HepG2 (cell line): ENCODE data around the gene SHFL. TPM values are rescaled to one million over a fixed set of nuclear protein-coding genes. Genes with fewer than 3 reads are reported as not detected.

Experiments used
- ATF7-NPFF ChIP-seq: sonication (generic); formaldehyde crosslinking; IDR thresholded peaks from 2 replicates; pipeline ENCODE4 v1.8.1; 2023; ENCODE audit warnings: mild to moderate bottlenecking, low read depth, missing genetic modification reagents, moderate library complexity
- CENPX ChIP-seq: sonication (generic); formaldehyde crosslinking; IDR thresholded peaks from 2 replicates; pipeline ENCODE4 v1.9.0; 2021; ENCODE audit warnings: mild to moderate bottlenecking, missing genetic modification reagents, moderate library complexity
- CSRNP2 ChIP-seq: sonication (generic); formaldehyde crosslinking; conservative IDR thresholded peaks from 2 replicates; pipeline ENCODE4 v1.8.0; 2022; ENCODE audit warnings: low read depth, missing genetic modification reagents
- GATA4 ChIP-seq: sonication (generic); IDR thresholded peaks from 2 replicates; pipeline ENCODE4 v1.6.1; 2016; ENCODE audit warnings: antibody characterized with exemption, low read depth, borderline replicate concordance
- HOMEZ ChIP-seq: IDR thresholded peaks from 2 replicates; pipeline ENCODE4 v1.6.1; 2016; ENCODE audit warnings: low read depth
- KLF6 ChIP-seq: IDR thresholded peaks from 2 replicates; pipeline ENCODE4 v1.8.0; 2016; ENCODE audit warnings: missing biosample characterization, missing genetic modification reagents
- MBNL3 ChIP-seq: fragments of 250-450 bp; sonication (Bioruptor Pico); conservative IDR thresholded peaks from 2 replicates; pipeline ENCODE4 v1.8.0; 2022; ENCODE audit warnings: mild to moderate bottlenecking, inconsistent platforms
- MTA3 ChIP-seq: sonication (generic); formaldehyde crosslinking; IDR thresholded peaks from 2 replicates; pipeline ENCODE4 v1.4.0; 2020; ENCODE audit warnings: missing genetic modification reagents
- PHF5A ChIP-seq: IDR thresholded peaks from one replicate; pipeline ENCODE4 v1.6.1; 2018; ENCODE audit warnings: low read depth, missing genetic modification reagents; ENCODE audit not compliant: unreplicated experiment
- RARA ChIP-seq: IDR thresholded peaks from 2 replicates; pipeline ENCODE4 v1.6.1; 2016; ENCODE audit warnings: missing genetic modification reagents, missing compliant biosample characterization
- RBM22 ChIP-seq: fragments of 200-400 bp; formaldehyde crosslinking; optimal IDR thresholded peaks from 2 replicates; pipeline ENCODE3; 2017; ENCODE audit warnings: mild to moderate bottlenecking, low read length, moderate library complexity
- SIX1 ChIP-seq: sonication (generic); formaldehyde crosslinking; IDR thresholded peaks from 2 replicates; pipeline ENCODE4 v1.4.0; 2020; ENCODE audit warnings: missing genetic modification reagents, borderline replicate concordance
- TARDBP ChIP-seq: sonication (generic); formaldehyde crosslinking; IDR thresholded peaks from 2 replicates; pipeline ENCODE4 v1.8.0; 2022; ENCODE audit warnings: mild to moderate bottlenecking, missing genetic modification reagents
- YEATS2 ChIP-seq: sonication (generic); formaldehyde crosslinking; IDR thresholded peaks from 2 replicates; pipeline ENCODE4 v1.4.0; 2020; ENCODE audit warnings: missing genetic modification reagents, borderline replicate concordance
- ZBTB38 ChIP-seq: sonication (generic); formaldehyde crosslinking; IDR thresholded peaks from 2 replicates; pipeline ENCODE4 v1.5.1; 2020; ENCODE audit warnings: mild to moderate bottlenecking, missing genetic modification reagents
- ZNF335 ChIP-seq: sonication (generic); formaldehyde crosslinking; IDR thresholded peaks from 2 replicates; pipeline ENCODE4 v1.4.0; 2020; ENCODE audit warnings: missing genetic modification reagents
- ZNF441 ChIP-seq: sonication (generic); formaldehyde crosslinking; IDR thresholded peaks from 2 replicates; pipeline ENCODE4 v1.7.0; 2021; ENCODE audit warnings: missing genetic modification reagents, borderline replicate concordance
- ZNF451 ChIP-seq: sonication (generic); formaldehyde crosslinking; IDR thresholded peaks from 2 replicates; pipeline ENCODE4 v1.5.0; 2020; ENCODE audit warnings: mild to moderate bottlenecking, missing genetic modification reagents
- ZNF605 ChIP-seq: sonication (generic); formaldehyde crosslinking; IDR thresholded peaks from 2 replicates; pipeline ENCODE4 v1.8.0; 2022; ENCODE audit warnings: mild to moderate bottlenecking, missing genetic modification reagents
- ZNF784 ChIP-seq: sonication (generic); formaldehyde crosslinking; IDR thresholded peaks from 2 replicates; pipeline ENCODE4 v1.5.1; 2020; ENCODE audit warnings: missing genetic modification reagents, mild to moderate bottlenecking, borderline replicate concordance
- ZNF792 ChIP-seq: IDR thresholded peaks from 2 replicates; pipeline ENCODE4 v1.6.1; 2016
- polyA plus RNA-seq, 8 experiments: library from polyadenylated mRNA; depleted of rRNA in 3 of 8; stranded (reverse) in 7 of 8; unstranded in 1 of 8; fragments of >200 nt; fragmentation: Illumina TruSeq in 4 of 8; extraction: Trizol in 4 of 8; gene quantifications; 2 replicates each; pipeline versions ENCODE4 v1.2.1 to v1.2.3, GENCODE V29; 2011 to 2016; ENCODE audit warnings: low read depth in 4 of 8, missing spikeins in 1 of 8, mixed read lengths in 1 of 8; ENCODE audit not compliant: insufficient read depth in 1 of 8
- total RNA-seq, 5 experiments: library from RNA; depleted of rRNA; stranded (reverse); fragments of >200 nt; fragmentation: Illumina TruSeq; extraction: Trizol; gene quantifications; 2 replicates each; pipeline ENCODE4 v1.2.3, GENCODE V29; 2016; ENCODE audit warnings: low read depth in 1 of 5
- TF ChIP-seq, protein P1 (sequence below): sonication (generic); formaldehyde crosslinking; IDR thresholded peaks from 2 replicates; pipeline ENCODE4 v1.8.0; 2022; ENCODE audit warnings: mild to moderate bottlenecking, missing genetic modification reagents, moderate library complexity
- TF ChIP-seq, protein P2 (sequence below): sonication (generic); formaldehyde crosslinking; IDR thresholded peaks from 2 replicates; pipeline ENCODE4 v1.4.0; 2020; ENCODE audit warnings: missing genetic modification reagents

Gene SHFL
- total and polyA plus RNA-seq, 2 of the 13 experiments (the other 11 are each of a cell fraction or from before 2014, with no cell fraction given), result 12.3 to 36.4 TPM

DNA sequence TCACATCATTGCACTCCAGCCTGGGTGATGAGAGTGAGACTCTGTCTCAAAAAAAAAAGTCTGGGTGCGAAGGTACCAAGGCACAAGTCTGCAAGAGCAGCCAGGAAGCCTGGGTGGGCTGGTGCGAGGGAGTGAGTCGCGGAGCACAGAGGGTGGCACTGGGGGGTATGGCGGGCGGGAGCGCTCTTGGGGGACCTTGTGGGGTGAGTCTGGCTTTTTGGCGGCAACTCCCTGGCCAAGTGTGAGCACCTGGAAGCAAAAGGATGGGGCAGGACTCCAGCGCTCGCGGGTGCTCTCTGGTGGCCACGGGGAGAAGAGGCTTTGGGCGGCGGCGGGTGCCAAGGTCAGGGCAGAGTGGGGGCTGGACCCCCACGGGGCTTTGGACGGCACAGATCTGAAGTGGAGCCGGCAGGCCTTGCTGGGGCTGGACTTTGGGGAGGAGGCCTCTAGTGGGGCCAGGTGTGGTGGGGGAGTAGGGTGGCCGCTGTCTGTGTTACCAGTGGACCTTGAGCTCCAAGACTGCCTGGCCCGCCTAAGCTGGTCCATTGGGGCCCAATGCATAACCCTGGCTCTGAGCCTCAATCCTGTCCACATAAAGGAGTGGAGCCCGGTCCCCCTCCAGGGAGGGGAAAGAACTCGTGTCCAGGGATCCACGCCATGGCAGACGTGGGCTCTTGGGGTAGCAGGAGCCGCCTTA is 26.9 kb downstream of the SHFL start (continued):
- TF ChIP-seq HOMEZ, result no peak
- TF ChIP-seq ZNF605 (CRISPR knock-in tag), result no peak; the same call in 1 of the 2 replicates
- TF ChIP-seq, protein P1, sequence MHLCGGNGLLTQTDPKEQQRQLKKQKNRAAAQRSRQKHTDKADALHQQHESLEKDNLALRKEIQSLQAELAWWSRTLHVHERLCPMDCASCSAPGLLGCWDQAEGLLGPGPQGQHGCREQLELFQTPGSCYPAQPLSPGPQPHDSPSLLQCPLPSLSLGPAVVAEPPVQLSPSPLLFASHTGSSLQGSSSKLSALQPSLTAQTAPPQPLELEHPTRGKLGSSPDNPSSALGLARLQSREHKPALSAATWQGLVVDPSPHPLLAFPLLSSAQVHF (CRISPR knock-in tag), result no peak
- TF ChIP-seq SIX1, result no peak
- no peak for TF ChIP-seq ZNF451 (CRISPR knock-in tag)
- no peak for TF ChIP-seq ZNF335 (CRISPR knock-in tag)
- TF ChIP-seq RARA (CRISPR knock-in tag), result peak; percentile 95
- peak; percentile 93 for TF ChIP-seq RBM22
- TF ChIP-seq MTA3 (CRISPR knock-in tag), result no peak
- no peak for TF ChIP-seq MBNL3 (CRISPR knock-in tag)
- TF ChIP-seq CSRNP2, result no peak
- no peak for TF ChIP-seq ZBTB38 (CRISPR knock-in tag)
- TF ChIP-seq ZNF441 (CRISPR knock-in tag), result no peak
- TF ChIP-seq KLF6, result peak; percentile 38; the same call in 1 of the 2 replicates
- TF ChIP-seq GATA4, result no peak
- TF ChIP-seq, protein P2, sequence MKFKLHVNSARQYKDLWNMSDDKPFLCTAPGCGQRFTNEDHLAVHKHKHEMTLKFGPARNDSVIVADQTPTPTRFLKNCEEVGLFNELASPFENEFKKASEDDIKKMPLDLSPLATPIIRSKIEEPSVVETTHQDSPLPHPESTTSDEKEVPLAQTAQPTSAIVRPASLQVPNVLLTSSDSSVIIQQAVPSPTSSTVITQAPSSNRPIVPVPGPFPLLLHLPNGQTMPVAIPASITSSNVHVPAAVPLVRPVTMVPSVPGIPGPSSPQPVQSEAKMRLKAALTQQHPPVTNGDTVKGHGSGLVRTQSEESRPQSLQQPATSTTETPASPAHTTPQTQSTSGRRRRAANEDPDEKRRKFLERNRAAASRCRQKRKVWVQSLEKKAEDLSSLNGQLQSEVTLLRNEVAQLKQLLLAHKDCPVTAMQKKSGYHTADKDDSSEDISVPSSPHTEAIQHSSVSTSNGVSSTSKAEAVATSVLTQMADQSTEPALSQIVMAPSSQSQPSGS (CRISPR knock-in tag), result no peak
- TF ChIP-seq ZNF792 (CRISPR knock-in tag), result no peak
- 0 out of 2 replicates have a peak, but pooled peaks have one; percentile 27 for TF ChIP-seq ZNF784 (CRISPR knock-in tag)
- peak; percentile 23 for TF ChIP-seq PHF5A (CRISPR knock-in tag)
- no peak for TF ChIP-seq CENPX (CRISPR knock-in tag)
- no peak for TF ChIP-seq TARDBP (CRISPR knock-in tag)
- TF ChIP-seq YEATS2 (CRISPR knock-in tag), result no peak
- peak; percentile 5; the same call in 1 of the 2 replicates for TF ChIP-seq ATF7-NPFF (CRISPR knock-in tag)
